Stimulated activated CD4-positive, alpha-beta T cell treated with anti-CD3 and anti-CD28 coated beads, Interleukin-12 subunit alpha, Interleukin-12 subunit beta, amount 100 ng/mL, for 48 hours (primary cell): Measurements from ENCODE around the gene GPR183.
"Not testable (repeated sequence)": the region's sequence is repeated elsewhere in the genome, so short reads cannot be mapped to it uniquely, and the experiment has no call there.

Experiments used
- DNase-seq, 3 donors: peaks; one replicate each; pipeline ENCODE4 v3.0.0-alpha.2; 2020; ENCODE audit warnings: low read depth in 2 of 3, low spot score in 1 of 3

GPR183 gene

DNA sequence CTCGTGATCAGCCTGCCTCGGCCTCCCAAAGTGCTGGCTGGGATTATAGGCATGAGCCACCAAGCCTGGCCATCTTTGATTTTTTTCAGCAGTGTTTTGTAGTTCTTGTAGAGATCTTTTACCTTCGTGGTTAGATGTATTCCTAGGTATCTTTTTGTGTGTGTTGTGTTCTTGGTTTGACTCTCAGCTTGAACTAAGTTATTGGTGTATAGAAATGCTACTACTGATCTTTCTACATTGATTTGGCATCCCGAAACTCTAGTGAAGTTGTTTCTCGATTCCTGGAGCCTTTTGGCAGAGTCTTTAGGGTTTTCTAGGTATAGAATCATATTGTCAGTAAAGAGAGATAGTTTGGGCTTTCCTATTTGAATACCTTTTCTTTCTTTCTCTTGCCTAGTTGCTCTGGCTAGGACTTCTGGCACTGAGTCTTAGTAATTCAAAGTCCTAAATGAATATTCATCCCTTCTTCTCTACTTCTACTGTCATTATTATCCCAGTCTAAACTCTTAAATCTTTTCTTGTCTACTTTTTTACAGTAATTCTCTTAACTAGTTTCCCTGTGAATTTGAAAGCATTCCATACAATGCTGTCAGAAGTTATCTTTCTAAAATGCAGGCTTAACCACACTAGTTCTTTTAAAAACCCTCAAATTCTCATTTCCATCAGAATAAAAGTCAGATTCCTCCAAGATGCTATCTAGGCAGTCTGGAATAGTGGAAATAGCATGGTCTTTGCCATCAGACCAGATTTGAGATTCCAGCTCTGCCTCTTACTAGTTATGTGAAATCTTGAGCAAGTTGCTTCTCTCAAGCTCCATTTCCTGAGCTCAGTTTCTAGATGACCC is 56.0 kb downstream of the GPR183 start:
- no peak for DNase-seq

DNA sequence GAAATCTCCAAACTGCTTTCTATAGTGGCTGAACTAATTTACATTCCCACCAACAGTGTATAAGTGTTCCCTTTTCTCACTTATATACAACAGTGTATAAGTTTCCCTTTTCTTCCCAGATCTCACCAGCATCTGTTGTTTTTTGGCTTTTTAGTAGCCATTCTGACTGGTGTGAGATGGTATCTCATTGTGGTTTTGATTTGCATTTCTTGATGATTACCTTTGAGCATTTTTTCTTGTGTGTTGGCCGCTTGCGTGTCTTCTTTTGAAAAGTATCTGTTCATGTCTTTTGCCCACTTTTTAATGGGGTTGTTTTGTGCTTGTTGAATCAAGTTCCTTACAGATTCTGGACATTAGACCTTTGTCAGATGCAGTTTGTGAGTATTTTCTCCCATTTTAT is 57.6 kb downstream of the GPR183 start:
- not testable (repeated sequence) for DNase-seq

DNA sequence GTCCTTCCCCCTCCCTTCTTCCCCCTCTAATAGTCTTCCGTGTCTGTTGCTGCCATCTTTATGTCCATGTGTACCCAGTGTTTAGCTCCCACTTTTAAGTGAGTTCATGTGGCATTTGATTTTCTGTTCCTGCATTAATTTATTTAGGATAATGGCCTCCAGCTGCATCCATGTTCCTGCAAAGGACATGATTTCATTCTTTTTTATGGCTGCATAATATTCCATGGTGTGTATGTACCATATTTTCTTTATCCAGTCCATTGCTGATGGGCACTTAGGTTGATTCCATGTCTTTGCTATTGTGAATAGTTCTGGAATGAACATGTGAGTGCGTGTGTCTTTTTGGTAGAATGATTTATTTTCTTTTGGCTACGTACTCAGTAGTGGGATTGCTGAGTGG is 58.0 kb downstream of the GPR183 start:
- DNase-seq, result not testable (repeated sequence)

DNA sequence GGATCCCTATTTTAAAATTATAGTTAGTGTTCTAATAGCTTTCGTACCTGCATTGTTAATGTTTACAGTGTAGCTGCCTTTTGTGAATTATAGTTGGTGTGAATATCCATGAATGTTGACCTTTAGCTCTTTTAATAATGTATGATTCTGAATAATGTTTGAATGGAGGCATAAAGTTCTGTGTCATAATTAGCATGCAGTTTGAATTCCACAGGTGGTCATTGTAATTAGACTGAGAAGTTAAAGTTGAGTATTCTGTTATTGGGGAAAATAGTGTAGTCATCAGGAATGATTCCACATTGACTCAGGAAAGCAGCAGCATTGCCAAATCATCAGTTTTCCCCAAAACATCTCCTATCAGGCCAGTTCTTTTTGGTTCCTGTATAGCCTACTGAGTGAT is 61.1 kb downstream of the GPR183 start:
- no peak for DNase-seq
